CD4-positive, alpha-beta T cell treated with Interleukin-2 at 100 ng/mL for 4 hours (primary cell): Measurements from ENCODE around the gene SIPA1.

Experiments
- DNase-seq: peaks from one replicate; pipeline ENCODE4 v3.0.0-alpha.2; 2020; ENCODE audit warnings: low spot score

The SIPA1 gene, protein sequence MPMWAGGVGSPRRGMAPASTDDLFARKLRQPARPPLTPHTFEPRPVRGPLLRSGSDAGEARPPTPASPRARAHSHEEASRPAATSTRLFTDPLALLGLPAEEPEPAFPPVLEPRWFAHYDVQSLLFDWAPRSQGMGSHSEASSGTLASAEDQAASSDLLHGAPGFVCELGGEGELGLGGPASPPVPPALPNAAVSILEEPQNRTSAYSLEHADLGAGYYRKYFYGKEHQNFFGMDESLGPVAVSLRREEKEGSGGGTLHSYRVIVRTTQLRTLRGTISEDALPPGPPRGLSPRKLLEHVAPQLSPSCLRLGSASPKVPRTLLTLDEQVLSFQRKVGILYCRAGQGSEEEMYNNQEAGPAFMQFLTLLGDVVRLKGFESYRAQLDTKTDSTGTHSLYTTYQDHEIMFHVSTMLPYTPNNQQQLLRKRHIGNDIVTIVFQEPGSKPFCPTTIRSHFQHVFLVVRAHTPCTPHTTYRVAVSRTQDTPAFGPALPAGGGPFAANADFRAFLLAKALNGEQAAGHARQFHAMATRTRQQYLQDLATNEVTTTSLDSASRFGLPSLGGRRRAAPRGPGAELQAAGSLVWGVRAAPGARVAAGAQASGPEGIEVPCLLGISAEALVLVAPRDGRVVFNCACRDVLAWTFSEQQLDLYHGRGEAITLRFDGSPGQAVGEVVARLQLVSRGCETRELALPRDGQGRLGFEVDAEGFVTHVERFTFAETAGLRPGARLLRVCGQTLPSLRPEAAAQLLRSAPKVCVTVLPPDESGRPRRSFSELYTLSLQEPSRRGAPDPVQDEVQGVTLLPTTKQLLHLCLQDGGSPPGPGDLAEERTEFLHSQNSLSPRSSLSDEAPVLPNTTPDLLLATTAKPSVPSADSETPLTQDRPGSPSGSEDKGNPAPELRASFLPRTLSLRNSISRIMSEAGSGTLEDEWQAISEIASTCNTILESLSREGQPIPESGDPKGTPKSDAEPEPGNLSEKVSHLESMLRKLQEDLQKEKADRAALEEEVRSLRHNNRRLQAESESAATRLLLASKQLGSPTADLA

DNA sequence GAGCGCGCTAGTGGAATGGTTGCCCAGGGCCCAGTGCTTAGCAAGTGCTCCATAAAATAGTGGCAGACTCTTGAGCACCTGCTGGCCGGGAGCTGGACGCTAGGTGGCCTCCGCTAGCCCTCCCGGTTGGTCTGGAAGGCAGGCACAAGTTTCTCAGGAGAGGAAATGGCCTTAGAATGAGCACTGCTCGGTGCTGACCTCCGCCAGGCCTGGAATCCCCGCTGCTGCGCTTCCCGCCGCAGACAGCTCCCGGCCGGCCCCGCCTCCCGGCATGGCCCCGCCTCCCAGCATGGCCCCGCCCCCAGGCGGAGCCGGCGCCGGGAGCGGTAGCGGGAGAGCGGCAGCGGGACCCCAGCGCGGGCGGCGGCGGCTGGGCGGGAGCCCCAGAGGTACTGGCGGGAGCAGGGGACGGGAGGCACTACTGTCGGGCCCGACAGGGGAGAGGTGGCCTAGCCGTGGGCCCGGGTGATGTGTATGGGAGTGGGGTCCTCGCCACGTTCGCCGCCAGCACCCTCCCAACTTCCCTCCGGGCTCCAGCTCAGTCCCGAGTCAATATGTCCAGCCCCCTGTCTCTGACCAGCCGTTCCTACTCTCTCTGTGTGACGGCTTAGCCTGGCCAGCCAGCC is at the start of gene SIPA1:
SIPA1 (plus strand) TSS at position 308 of the 626 bp plus-strand sequence. CDS start 2,821 bp downstream, outside the sequence.
- peak; percentile 64 for DNase-seq

DNA sequence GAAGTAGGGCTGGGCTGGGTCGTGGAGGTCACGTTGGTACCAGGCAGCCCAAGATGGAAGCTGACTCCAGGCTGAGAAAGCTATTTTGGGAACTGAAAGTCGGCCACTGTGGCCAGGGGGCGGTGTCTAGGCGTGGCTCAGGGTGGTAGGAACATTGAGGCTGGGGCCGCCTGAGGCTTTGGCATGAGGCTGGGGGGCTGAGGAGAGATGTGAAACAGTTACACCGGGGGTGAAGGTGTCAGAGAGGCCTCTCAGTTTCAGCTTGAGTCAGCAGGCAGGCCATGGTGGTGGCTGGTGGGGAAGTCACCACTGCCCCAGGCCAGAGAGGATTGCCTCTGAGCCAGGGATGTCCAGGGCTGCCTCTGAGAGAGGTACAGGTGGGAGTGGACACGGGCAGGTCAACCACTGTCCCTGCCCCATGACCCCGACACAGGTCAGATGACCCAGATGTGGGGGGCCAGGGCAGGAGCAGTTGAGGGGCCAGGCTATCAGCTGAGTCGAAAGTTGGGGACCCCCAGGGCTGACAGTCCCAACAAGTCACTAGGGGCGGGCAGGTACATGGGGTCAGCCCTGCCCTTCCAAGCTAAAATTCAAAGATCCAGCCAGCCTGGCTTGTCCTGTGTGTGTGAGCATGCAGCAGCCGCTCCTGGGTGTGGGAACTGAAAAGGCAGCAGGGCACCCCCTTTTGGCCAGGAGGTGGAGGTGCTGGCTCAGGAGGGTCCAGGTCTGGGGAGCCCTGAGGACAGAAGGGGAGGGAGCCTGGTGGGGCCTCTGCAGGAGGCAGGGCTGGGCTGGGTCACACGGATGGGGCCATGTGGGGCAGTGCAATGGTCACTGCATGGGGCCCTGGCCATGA is 49.5 kb upstream of the SIPA1 start:
- DNase-seq, result peak; percentile 78

DNA sequence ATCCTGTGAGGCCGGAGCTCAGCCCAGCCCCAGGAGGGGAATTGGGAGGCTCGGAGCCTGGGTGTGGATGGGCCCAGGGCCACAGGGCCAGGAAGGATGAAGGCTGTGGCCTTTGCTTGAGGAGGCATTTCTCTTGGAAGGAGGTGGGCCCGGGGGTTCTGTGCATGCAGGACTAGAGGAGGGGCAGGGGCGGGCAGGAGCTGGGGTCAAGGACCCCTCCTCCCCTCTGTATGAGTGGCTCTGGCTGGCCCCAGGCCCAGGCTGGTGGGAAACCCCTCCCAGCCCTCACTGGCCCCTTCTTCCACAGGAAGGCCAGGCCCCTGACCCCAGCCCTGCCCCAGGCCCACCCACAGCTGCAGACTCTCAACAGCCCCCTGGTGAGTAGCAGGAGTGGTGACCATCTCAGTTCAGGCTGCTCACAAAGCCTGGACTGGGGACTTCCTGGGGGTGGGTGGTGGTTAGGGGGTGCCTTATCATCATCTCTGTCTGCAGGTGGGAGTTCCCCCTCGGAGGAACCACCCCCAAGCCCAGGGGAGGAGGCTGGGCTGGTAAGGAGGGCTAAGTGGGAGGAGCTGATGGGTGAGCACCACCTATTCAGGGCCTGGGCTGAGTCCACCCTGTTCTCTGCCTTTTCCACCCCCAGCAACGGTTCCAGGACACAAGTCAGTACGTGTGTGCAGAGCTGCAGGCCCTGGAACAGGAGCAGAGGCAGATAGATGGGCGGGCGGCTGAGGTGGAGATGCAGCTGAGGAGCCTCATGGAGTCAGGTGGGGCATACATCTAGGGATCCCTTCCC is 48.3 kb upstream of the SIPA1 start:
- DNase-seq, result peak; percentile 39

DNA sequence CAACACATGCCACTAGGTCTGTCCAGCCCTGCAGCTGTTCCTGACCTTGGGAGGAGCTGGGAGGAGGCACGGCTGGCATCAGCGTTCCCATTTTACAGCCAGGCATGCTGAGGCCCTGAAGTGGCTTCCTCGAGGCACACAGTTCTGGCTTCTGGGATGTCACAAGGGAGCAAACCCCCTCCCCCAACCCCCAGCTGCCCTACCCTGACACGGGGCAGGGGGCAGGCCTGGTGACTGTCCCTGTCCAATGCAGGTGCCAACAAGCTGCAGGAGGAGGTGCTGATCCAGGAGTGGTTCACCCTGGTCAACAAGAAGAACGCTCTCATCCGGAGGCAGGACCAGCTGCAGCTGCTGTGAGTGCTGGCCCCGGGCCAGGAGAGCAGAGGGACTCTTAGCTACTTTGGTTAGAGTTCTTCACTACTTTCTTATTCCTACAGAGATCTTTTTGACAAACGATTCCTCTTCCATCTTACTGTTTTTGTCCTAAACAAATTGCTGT is 47.6 kb upstream of the SIPA1 start:
- DNase-seq, result no peak

DNA sequence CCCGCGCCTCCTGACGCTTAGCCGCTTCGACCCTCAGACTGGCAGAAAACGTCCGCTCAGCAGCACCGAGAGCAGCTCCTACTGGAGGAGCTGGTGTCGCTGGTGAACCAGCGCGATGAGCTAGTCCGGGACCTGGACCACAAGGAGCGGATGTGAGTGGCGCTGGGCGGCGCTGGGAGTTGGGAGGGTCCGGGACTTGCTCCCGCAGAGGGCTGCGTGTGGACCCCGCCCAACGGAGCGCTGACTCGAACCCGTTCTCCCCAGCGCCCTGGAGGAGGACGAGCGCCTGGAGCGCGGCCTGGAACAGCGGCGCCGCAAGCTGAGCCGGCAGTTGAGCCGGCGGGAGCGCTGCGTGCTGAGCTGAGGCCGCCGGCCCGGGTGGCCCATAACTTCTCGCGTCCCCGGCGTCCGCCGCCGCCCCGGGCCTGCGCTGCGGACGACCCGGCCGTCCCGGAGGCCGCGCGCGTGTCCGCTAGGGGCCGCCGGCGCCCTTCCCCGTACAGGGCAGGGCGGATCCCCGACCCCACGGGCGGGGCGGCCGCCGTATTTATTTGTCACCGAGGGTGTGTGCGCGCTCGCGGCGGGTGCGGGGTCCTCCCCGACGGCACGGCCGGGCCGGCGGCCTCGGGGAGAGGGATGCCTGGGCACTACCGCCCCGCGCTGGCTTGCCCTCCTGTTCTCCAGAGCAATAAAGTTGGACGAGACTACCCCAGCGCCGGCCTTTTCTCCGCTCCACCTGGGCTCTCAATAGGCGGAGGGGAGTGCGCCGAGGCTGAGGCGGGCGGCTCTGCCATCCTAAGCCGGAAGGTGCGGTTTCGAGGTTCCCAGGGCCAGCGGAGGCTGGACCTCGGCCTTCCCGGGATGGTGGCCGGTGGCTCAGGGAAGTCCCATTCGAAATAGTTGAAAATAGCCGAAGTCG is 45.7 kb upstream of the SIPA1 start:
- no peak for DNase-seq

DNA sequence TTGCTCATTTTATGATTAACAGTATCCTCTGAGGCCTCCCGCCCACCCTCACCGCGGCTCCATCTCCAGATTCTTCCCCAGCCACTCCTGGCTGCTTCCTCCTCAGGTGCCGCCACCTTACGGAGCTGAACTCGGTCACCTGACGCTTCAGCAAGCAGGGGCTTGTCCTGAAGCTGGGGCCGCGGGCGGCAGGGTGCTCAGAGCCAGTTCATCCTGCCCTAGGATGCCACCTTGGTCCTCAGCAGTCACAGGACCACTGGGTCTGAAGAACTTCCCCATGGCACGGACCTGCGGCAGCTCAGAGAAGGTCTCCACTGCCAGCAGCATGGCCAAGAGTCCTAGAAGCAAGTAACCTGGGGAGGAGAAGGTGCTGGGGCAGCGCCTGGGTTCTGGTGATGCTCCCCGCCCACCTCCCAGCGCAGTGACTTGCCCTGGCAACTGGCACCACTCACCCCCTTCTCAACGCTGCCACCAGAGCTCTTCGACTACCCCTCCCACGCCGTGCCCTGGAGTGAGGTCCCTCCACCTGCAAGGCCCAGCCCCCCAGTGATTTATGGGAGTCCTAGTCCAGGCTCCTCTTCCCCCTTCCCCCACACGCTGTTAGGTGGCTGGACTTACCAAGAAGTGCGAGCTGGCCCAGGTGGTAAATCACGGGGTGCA is 44.9 kb upstream of the SIPA1 start:
- no peak for DNase-seq

DNA sequence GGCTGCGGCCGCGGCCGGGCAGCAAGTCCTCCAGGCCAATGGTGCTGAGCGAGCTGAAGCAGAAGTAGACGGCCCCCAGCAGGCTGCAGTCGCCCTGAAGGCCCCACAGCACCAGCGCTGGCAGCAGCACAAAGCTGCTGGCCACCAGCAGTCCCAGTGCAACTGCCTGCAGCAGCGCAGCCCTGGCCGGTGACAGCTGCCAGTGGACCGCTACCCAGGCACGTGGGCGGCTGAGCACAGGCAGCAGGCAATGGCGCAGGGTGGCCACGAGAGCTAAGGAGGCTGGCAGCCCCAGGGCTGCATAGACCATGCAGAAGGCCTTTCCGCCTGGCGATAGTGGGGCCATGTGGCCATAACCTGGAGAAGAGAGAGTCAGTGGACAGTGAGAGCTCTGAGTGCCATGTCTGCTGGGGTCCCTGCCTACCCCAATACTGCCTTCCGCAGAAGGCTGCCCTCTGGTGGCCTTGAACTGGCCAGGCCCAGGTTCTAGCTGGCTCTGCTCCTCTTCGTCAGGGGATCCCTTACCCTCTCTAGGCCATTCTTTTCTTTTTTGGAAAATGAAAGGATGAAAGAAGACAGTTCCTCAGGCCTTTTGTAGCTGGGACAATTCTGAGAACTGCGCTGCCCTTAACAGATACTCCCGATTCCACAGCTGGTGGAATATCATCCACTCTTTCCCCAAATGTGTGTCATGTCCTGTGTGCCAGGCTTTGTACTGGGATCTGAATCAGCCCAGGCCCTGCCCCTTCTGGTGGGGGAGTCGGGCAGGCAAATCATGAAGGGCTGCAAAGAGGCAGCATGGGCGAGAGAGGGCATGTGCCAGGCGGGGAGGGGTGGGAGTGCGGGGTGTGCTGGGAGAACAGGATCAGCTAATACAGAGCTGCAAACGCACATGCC is 44.1 kb upstream of the SIPA1 start:
- DNase-seq, result peak; percentile 48

DNA sequence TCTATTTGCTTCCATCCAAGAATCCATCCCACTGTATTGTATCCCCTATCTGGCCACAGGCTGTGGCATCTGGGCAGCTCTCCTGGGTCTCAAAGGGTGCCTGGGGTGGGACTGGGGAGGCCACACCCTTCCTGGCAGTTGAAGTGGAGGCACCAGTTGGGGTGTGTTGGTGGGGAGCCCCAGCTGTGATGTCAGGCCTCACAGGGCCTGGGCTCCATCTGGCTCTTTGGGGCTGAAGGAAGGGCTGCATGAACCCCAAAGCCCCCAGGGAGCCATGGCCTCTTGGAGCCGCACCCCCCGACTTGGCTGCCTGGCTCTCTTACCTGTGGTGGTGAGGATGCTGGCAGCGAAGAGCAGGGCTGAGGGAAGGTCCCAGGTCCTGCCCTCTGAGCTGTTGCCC is 42.8 kb upstream of the SIPA1 start:
- no peak for DNase-seq

DNA sequence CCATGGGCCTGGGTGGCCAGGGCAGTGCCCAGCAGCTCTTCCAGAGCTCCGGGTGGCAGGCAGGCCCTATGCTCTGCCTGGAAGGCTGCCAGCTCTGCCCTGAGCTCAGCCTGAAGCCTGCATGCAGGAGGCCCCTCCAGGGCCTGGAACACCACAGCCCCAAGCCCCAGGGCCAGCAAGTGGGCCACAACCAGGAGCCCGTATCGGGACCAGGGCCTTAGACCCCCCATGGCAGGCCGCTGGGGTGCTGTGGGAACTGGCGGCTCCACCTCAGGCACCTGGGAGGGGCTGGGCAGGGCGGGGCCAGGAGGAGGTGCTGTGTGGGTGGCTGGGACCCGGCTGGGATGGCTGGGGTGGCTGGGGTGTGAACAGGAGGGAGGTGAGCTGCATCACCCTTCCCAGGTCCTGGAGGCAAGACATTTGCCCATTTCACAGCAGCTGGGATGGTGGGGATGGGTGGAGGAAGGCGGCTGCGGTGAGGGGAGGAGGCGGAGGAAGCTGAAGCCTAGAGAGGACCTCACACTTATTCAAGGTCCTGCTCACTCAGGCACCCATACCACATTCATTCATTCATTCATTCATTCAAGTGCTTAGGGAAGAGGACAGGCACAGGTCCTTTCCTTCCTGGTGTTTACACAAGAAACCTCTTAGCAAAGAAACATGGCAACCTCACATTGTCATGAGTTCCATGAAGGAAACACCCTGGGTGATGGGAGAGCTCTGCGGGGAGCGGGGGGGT is 42.2 kb upstream of the SIPA1 start, which contains the start of gene KCNK7:
KCNK7 (minus strand) TSS at position 258 of the 739 bp plus-strand sequence; CDS start at position 230, 28 bp downstream.
- no peak for DNase-seq

DNA sequence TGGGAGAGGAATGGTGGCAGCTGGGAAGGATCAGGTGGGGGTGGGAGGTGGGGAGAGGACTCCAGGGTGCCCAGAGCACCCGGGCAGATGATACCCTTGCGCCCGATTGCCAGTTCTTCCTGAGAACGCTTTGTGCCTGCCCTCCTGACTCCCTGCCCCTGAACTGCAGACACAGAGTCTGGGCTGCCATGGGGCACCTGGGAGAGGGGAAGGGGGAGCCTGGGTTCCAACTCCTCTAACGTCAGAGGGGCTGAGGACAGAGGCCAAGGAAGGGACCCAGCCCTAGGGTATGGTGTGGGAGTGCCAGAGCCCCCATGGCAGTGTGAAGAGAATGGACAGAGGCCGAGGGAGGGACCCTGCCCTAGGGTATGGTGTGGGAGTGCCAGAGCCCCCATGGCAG is 41.4 kb upstream of the SIPA1 start:
- DNase-seq, result no peak

DNA sequence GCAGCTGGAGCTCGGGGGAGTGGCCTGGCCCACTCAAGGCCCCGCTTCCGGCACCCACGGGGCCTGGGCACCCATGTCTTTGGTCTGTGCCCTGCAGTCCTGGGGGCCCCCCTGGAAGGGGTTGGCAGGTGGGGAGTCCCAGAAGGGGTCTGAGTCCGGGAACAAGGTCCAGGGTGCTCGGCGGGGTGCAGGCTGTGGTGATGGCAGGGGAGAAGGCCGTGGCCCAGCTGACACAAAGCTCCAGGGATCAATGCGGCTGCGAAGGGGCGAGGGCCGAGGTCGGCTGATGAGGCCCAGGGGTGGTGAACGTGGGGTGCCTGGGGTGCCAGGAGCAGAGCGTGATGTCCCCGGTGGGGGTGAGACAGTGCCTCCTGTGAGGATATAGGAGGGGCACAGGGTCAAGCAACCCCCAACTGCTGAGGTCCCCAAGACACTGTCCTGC is 39.6 kb upstream of the SIPA1 start:
- DNase-seq, result no peak

DNA sequence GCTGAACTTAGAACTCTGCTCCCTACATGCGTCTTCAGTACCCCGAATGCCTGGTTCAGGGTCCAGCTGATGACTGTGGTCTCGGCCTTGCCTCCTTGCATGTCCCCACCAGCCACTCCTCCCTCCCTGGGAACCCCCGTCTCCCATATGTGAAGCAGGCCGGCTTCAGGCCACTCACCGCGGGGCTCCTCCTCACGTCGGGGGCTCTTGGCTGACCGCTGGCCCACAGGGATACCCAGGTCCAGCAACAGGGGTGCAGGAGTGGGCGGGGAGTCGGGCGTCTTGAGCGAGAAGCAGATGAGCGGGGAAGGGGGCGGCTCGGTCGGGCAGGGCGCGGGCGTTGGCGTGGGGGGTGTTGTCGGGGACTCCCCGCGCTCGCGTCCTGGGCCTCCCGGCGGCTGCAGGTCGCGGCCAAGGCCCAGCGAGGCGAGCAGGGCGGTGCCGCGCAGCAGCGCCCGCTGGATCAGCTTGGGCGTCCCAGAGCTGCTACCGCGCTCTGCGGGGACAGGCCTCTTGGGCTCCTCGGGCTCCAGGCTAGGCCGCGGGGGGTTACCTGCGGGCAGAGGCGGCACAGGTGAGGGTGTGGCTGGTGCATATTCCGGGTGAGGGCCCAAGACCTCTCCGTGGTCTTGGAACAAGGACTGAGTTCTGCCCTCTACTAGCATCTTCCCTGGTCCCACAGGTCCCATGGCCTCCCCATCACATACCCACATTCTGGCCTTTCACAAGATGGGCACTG is 38.5 kb upstream of the SIPA1 start:
- no peak for DNase-seq

DNA sequence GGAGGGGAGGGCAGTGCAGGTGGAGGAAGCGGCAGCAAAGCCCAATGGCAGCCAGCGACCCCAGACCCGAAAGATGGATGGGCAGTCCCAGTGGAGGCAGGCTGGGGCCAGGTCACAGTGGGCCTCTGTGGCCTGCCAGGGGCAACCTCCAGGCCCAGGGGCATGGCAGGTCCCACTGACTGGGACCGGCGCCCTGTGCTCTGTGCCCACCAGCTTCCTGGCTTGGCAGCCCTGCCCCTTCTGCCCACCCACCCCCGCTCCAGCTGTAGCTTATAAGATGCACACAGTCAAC is 38.0 kb upstream of the SIPA1 start:
- DNase-seq, result no peak

DNA sequence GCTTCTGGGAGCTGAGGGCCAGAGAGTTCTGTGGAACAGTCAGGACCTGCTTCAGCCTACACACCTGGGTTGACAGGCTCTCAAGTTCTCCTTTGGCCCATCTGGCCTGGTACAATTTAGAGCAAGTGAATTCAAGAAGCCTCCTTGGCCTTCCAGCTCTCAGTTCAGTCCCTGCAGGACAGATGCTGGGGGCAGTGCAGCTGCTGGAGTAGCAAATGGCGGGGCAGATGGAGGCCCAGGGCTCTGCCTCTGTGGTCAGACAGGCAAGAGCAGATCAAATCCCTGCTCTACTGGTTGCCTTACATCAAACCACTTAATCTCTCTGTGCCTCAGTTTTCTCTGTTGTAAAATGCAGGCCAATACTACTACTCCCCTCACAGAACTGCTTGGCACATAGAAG is 33.6 kb upstream of the SIPA1 start:
- no peak for DNase-seq

DNA sequence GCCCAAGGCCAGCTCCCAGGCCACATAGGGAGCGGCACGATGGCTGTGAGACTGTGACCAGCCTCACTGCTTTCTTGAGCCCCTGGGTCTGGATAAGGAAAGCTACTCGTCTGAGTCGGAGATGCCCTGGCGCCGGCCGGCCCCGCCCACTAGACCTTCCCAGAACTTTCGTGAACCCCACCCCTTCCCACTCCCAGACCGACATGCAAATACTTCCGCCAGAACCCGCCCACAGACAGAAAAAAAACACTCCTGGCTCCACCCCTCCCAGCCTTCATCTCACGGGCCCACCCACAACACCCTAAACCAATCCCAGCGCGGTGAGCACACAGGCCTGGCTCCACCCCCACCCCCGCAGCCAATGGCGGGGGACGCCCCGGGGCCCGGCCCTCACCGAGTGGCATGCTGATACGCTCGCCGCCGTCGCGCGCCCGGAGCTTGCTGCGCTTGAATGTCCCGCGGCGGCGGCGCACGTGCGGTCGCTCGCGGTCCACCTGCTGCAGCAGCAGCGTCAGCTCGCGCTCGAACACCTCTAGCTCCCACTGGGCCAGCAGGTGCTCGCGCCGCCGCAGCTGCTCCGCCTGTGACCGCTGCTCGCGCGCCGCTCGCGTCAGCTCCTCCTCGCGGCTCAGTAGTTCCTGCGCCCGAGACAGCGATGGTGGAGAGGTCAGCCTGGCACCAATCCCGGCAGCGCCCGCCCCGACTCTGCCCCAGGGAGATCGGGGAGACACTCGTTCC is 30.9 kb upstream of the SIPA1 start:
- no peak for DNase-seq
